ENCODE measurements around the gene SCAF4. TPM values are rescaled to one million over a fixed set of nuclear protein-coding genes. Genes with fewer than 3 reads are reported as not detected.

The SCAF4 gene
- total RNA-seq, 4 donors from 2014 or later, result 8.2 to 11.5 (median 10.0) TPM

DNA sequence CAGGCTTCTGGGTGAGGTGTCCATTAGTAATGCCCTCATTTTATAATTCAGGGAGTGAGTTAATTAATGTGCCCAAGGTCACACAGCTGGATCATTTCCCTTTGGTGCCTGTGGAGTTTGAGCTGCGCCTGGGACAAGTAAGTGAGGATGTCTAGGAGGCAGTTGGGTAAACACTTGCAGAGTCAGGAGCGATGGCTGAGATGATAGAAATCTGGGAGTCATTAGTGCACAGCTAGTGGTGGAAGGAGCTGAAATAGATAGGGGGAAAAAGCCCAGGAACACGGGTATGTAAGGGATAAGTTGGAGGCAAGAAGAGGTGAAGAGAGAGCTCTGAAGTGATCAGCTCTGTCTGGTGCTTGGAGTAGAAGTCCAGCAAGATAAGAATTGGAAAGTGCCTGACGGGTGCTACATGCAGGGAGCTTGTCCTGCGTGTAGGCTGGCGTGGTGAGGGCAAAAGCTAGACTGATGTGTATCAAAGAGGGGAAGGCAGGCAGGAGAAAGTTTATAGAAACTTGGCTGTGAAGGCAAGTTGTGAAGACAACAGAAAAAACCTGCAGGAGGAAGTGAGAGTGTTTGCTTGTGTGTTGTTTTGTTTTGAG lies 1.7 kb upstream of the SCAF4 start:
- in situ Hi-C loops (cut with MboI; ENCODE audit: low sequenced_read_pairs in 4 of 4) (loop anchor here in 1 of 4 donors (25.0 kb wide), 1 partner anchor 654 kb away; the partner anchor contains the start of gene URB1), intact Hi-C loops (cut with DNase I; ENCODE audit: low total_unique reads) (loop anchor here (5.0 kb wide), 1 partner anchor 139 kb away; the partner anchor contains the start of gene HUNK)
- no peak for TF ChIP-seq POLR2A (IDR thresholded peaks at IDR 0.05)
- TF ChIP-seq, protein P1, sequence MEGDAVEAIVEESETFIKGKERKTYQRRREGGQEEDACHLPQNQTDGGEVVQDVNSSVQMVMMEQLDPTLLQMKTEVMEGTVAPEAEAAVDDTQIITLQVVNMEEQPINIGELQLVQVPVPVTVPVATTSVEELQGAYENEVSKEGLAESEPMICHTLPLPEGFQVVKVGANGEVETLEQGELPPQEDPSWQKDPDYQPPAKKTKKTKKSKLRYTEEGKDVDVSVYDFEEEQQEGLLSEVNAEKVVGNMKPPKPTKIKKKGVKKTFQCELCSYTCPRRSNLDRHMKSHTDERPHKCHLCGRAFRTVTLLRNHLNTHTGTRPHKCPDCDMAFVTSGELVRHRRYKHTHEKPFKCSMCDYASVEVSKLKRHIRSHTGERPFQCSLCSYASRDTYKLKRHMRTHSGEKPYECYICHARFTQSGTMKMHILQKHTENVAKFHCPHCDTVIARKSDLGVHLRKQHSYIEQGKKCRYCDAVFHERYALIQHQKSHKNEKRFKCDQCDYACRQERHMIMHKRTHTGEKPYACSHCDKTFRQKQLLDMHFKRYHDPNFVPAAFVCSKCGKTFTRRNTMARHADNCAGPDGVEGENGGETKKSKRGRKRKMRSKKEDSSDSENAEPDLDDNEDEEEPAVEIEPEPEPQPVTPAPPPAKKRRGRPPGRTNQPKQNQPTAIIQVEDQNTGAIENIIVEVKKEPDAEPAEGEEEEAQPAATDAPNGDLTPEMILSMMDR (IDR thresholded peaks at IDR 0.05 in 4 of 5, conservative IDR thresholded peaks at IDR 0.05 in 1 of 5), result no peak
- H3K4me1 ChIP-seq, result peaks cover 30 to 32% of the 10 kb centered on the region in 2 donors
- H3K27me3 ChIP-seq, result no peaks in the 10 kb centered on the region
- no peak overlapping the region for H3K4me3 ChIP-seq
- ATAC-seq (no peak), DNase-seq (no peak)
- H3K27ac ChIP-seq, result peak overlapping the region in 3 of 4 donors; percentile 91 to 92 (median 92)
- no peaks in the 10 kb centered on the region for H3K36me3 ChIP-seq
- no peaks in the 10 kb centered on the region for H3K9me3 ChIP-seq

DNA sequence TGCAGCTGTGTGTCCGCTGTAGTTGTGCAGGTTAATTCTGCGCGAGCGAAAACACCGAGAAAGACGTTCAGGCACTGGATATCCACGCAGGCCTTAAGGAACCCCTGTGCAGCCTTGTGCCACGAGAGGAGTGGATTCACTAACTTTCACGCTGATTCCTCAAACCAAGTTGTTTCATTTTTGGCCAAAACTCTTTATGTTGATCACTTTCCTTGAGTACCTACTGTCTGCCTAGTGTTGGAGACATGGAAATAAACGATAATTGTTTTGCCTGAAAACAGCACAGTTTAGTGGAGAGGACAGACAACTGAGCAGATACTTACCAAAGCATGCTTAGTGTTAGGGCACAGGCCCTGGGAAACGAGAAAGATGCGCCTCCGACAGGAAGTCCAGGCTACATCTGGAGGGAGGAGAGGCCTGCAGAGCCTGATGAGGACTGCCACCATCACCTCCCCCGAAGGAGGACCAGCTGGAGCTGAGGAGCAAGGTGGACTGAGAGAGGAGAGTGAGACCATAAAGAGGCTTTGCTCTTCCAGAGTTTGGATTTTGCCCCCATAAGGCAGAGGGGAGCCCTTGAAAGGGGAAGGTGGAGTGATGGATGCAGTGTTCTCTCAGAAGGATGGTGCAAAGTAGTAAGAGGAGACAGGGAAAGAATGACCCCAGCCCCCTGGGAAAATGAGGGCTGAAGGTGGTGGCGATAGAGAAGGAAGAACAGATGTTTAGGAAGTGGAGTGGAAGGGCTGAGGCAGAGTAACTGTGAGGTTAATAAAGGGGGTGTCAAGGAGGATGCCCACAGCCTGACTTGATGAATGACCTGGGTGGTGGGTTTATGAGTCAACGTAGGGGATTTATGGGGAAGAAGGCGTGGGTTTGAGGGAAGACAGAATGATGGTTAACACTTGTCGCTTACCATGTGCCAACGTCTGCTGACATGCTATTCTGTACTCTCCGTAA lies 956 bp upstream of the SCAF4 start:
- Histone ChIP-seq H3K36me3 (no peaks in the 10 kb centered on the region), H3K4me1 (peaks cover 36 to 38% of the 10 kb centered on the region in 2 donors), H3K27me3 (no peaks in the 10 kb centered on the region), H3K27ac (peak overlapping the region; percentile 91 to 98 (median 92)), H3K4me3 (peak overlapping the region; percentile 68 to 94 (median 78)), H3K9me3 (no peaks in the 10 kb centered on the region)
- intact Hi-C loops (cut with DNase I; ENCODE audit: low total_unique reads), result loop anchor here (1.0 to 5.0 kb wide), 2 partner anchors 74 to 139 kb away; partner anchors contain the start of genes HUNK and SOD1
- in situ Hi-C loops (cut with MboI; ENCODE audit: low sequenced_read_pairs in 4 of 4), result loop anchor here in 1 of 4 donors (25.0 kb wide), 1 partner anchor 654 kb away; the partner anchor contains the start of gene URB1
- no peak for DNase-seq
- TF ChIP-seq, protein P1 (IDR thresholded peaks at IDR 0.05 in 4 of 5, conservative IDR thresholded peaks at IDR 0.05 in 1 of 5), result no peak
- no peak for TF ChIP-seq POLR2A (IDR thresholded peaks at IDR 0.05)
- no peak for ATAC-seq

DNA sequence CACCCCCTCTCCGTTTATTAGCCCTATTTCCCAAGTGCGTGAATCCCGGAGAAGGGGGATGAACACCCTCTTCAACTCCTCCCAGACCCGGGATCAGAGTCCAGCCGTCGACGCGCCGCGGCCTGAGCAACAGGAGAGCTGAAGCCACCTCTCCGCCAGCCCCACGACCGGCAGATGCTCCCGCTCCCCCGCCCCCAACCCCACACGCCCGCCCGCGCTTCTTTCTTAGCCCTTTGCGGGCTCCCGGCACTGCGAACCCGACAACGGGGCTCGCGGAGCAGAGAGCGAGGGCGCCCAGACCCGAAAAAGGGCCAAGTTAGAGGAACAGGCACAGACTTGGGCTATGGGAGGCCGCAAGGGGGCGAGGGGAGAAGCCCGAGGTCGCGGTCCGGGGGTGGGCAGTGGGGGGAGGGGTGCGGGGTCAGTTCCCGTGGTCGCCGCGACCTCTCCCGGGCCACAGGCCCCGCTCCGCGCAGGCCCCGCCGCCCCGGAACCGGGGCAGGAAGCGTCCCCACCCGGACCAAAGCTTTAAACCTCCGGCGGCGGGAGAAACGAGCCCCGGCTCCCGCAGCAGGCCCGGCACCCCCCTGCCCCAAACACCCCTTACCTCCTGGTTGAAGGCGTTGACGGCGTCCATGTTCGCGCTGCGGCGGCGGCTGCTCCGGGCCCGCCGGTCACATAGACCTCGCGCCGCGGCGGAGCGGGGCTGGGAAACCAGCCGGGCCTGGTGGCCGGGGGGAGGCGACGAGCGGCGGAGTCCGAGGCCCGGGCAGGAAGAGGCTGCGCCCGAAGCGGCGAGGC lies 662 bp downstream of the SCAF4 start:
- DNase-seq (peak; percentile 12 to 43), ATAC-seq (peak; percentile 46 to 49)
- in situ Hi-C loops (cut with MboI; ENCODE audit: low sequenced_read_pairs in 4 of 4), result loop anchor here in 1 of 4 donors (25.0 kb wide), 1 partner anchor 656 kb away; the partner anchor contains the start of gene URB1
- H3K36me3 ChIP-seq, result no peaks in the 10 kb centered on the region
- no peaks in the 10 kb centered on the region for H3K27me3 ChIP-seq
- H3K4me3 ChIP-seq, result peak overlapping the region; percentile 88 to 94 (median 91)
- intact Hi-C loops (cut with DNase I; ENCODE audit: low total_unique reads), result loop anchor here (5.0 kb wide), 1 partner anchor 141 kb away; the partner anchor contains the start of gene HUNK
- H3K9me3 ChIP-seq, result no peaks in the 10 kb centered on the region
- peak overlapping the region; percentile 92 to 99 (median 97) for H3K27ac ChIP-seq
- TF ChIP-seq, protein P1 (IDR thresholded peaks at IDR 0.05 in 4 of 5, conservative IDR thresholded peaks at IDR 0.05 in 1 of 5), result peak in 1 of 5 experiments; percentile 27
- no peak for TF ChIP-seq POLR2A (IDR thresholded peaks at IDR 0.05)
- H3K4me1 ChIP-seq, result peaks cover 40 to 46% of the 10 kb centered on the region in 2 donors

DNA sequence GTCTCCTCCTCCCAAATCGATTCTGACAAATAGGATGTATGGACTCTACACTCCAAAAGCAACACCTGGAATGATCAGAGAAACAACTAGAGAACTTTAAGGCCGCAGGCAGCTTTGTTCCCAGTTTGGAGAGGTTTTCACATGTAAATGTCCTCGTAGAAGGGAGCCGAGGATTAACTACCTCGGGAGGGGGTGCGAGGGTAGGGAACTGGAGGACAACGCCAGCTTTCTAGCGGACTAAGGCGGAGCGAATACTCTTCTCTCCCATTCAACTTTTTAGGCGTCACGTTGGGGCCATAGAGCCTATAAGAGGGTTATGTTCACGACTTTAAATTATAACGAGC lies 1.2 kb downstream of the SCAF4 start:
- TF ChIP-seq, protein P1 (IDR thresholded peaks at IDR 0.05 in 4 of 5, conservative IDR thresholded peaks at IDR 0.05 in 1 of 5), result no peak
- TF ChIP-seq POLR2A (IDR thresholded peaks at IDR 0.05), result no peak
- Histone ChIP-seq H3K36me3 (no peaks in the 10 kb centered on the region), H3K9me3 (no peaks in the 10 kb centered on the region), H3K4me1 (peaks cover 40 to 46% of the 10 kb centered on the region in 2 donors), H3K27me3 (no peaks in the 10 kb centered on the region), H3K27ac (peak overlapping the region; percentile 92 to 99 (median 97)), H3K4me3 (peak overlapping the region; percentile 88 to 94 (median 91))
- ATAC-seq (peak in 1 of 2 donors; percentile 1), DNase-seq (no peak)
- in situ Hi-C loops (cut with MboI; ENCODE audit: low sequenced_read_pairs in 4 of 4) (loop anchor here in 1 of 4 donors (25.0 kb wide), 1 partner anchor 657 kb away; the partner anchor contains the start of gene URB1), intact Hi-C loops (cut with DNase I; ENCODE audit: low total_unique reads) (loop anchor here (5.0 kb wide), 1 partner anchor 142 kb away; the partner anchor contains the start of gene HUNK)

All from gastrocnemius medialis (tissue), 4 donors.